Astrocyte (in vitro differentiated cells and primary cell): Measurements from ENCODE around the gene PEX14. TPM values are rescaled to one million over a fixed set of nuclear protein-coding genes. Genes with fewer than 3 reads are reported as not detected.

Source experiments
- DNase-seq: peaks from one replicate; pipeline ENCODE4 v3.0.0-alpha.2; 2010; ENCODE audit warnings: low read depth
- FAIRE-seq: peaks from 2 replicates; lab custom pipeline; 2011; peaks lifted over from hg19 to GRCh38; lab: Jason Lieb, UNC
- H2AFZ ChIP-seq: 2 replicates; pipeline ENCODE4 v1.6.0; 2012; ENCODE audit warnings: low read depth, low read length, inconsistent platforms
- H3K27ac ChIP-seq: 2 replicates; pipeline ENCODE4 v1.5.1; 2011; ENCODE audit warnings: low read depth, low read length, inconsistent platforms
- H3K27me3 ChIP-seq: 2 replicates; pipeline ENCODE4 v1.6.0; 2011; ENCODE audit warnings: low read length, inconsistent platforms; ENCODE audit not compliant: insufficient read depth
- H3K36me3 ChIP-seq: 2 replicates; pipeline ENCODE4 v1.5.1; 2011; ENCODE audit warnings: low read length, inconsistent platforms; ENCODE audit not compliant: insufficient read depth
- H3K4me1 ChIP-seq: 2 replicates; pipeline ENCODE4 v1.5.1; 2011; ENCODE audit warnings: low read length, inconsistent platforms; ENCODE audit not compliant: insufficient read depth
- H3K4me2 ChIP-seq: 2 replicates; pipeline ENCODE4 v1.6.0; 2012; ENCODE audit warnings: low read length, inconsistent platforms
- H3K4me3 ChIP-seq: 2 replicates; pipeline ENCODE4 v1.5.1; 2011; ENCODE audit warnings: low read depth, mild to moderate bottlenecking, low read length, inconsistent platforms; ENCODE audit not compliant: insufficient read depth
- H3K79me2 ChIP-seq: 2 replicates; pipeline ENCODE4 v1.6.0; 2012; ENCODE audit warnings: mild to moderate bottlenecking, low read length, inconsistent platforms; ENCODE audit not compliant: insufficient read depth
- H3K9ac ChIP-seq: 2 replicates; pipeline ENCODE4 v1.6.0; 2012; ENCODE audit warnings: mild to moderate bottlenecking, low read length, inconsistent platforms
- H3K9me3 ChIP-seq: 2 replicates; pipeline ENCODE4 v1.5.1; 2012; ENCODE audit warnings: low read depth, mild to moderate bottlenecking, low read length, inconsistent platforms; ENCODE audit not compliant: insufficient read depth
- H4K20me1 ChIP-seq: 2 replicates; pipeline ENCODE4 v1.6.0; 2012; ENCODE audit warnings: low read length, inconsistent platforms; ENCODE audit not compliant: insufficient read depth
- H3K27ac Mint-ChIP-seq: one replicate; pipeline ENCODE4 v1.8.0; 2021; ENCODE audit warnings: mild to moderate bottlenecking, mixed read lengths; ENCODE audit not compliant: unreplicated experiment
- H3K27me3 Mint-ChIP-seq: one replicate; pipeline ENCODE4 v1.8.0; 2021; ENCODE audit warnings: low read depth, mixed read lengths; ENCODE audit not compliant: unreplicated experiment
- H3K36me3 Mint-ChIP-seq: one replicate; pipeline ENCODE4 v1.8.0; 2021; ENCODE audit warnings: low read depth, mixed read lengths; ENCODE audit not compliant: unreplicated experiment
- H3K4me1 Mint-ChIP-seq: one replicate; pipeline ENCODE4 v1.8.0; 2021; ENCODE audit warnings: low read depth, mixed read lengths; ENCODE audit not compliant: unreplicated experiment
- H3K4me3 Mint-ChIP-seq: one replicate; pipeline ENCODE4 v1.8.0; 2021; ENCODE audit warnings: mild to moderate bottlenecking, moderate library complexity, mixed read lengths; ENCODE audit not compliant: unreplicated experiment
- H3K9me3 Mint-ChIP-seq: one replicate; pipeline ENCODE4 v1.8.0; 2021; ENCODE audit warnings: mild to moderate bottlenecking, mixed read lengths; ENCODE audit not compliant: unreplicated experiment
- EZH2 ChIP-seq: IDR thresholded peaks from 2 replicates; pipeline ENCODE4 v1.6.1; 2012; ENCODE audit warnings: mild to moderate bottlenecking, low read length, inconsistent platforms; ENCODE audit not compliant: insufficient read depth
- total RNA-seq: library from RNA; stranded (reverse); gene quantifications from 2 replicates; pipeline ENCODE4 v1.2.1, GENCODE V29; 2021
- TF ChIP-seq, protein P1 (sequence below): IDR thresholded peaks from 2 replicates; pipeline ENCODE4 v1.5.1; 2011; ENCODE audit warnings: low read depth, mild to moderate bottlenecking, inconsistent platforms, low read length, moderate library complexity; ENCODE audit not compliant: insufficient read depth

The PEX14 gene
- total RNA-seq, 1 donor from 2014 or later = 23.3 TPM

DNA sequence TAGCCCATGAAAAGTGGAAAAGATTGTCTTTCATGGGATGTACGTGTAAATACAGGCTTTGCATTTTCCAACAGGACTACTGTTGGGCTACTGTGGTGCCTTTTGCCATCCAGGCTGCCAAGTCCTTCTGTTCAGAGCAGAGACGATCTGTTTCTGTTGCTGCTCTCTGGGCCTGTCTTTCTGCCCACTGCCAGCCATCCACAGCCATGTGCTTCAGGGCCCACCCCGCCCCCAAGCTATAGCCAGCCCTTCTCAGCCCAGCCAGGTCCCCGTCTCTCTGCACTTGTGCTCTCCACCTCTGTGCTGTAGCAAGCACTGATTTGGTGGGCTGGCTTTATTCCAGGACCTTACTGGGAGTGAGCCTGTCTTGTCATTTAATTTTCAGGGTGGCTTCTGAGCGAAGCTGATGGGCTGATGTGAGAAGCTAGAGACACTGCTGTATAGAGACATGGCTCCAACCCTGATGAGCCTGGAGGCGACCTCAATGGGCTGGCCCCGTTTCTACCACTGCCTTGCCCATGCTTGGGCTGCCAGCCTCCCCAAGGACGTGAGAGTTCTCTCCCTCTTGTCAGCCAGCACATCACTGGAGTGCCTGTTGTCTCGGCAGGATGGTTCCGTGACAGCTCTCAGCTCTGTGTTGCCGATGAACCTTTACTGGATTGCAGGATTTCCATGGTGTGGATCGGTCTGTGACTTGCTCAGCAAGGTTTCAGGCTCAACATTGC is 137.8 kb downstream of the PEX14 start:
- H3K9ac ChIP-seq = no peak overlapping the region
- H3K79me2 ChIP-seq = peaks cover 3% of the 10 kb centered on the region
- Mint-ChIP-seq H3K9me3 (no peaks in the 10 kb centered on the region), H3K4me3 (no peak overlapping the region), H3K27me3 (no peaks in the 10 kb centered on the region), H3K27ac (no peak overlapping the region), H3K36me3 (peaks cover 6% of the 10 kb centered on the region), H3K4me1 (no peaks in the 10 kb centered on the region)
- H4K20me1 ChIP-seq = peaks cover 53% of the 10 kb centered on the region
- H3K27ac ChIP-seq = no peak overlapping the region
- no peaks in the 10 kb centered on the region for H3K9me3 ChIP-seq
- no peaks in the 10 kb centered on the region for H3K27me3 ChIP-seq
- H3K4me3 ChIP-seq = no peak overlapping the region
- peaks cover 8% of the 10 kb centered on the region for H3K4me1 ChIP-seq
- FAIRE-seq (no peak), DNase-seq (no peak)
- no peak for TF ChIP-seq EZH2
- TF ChIP-seq, protein P1, sequence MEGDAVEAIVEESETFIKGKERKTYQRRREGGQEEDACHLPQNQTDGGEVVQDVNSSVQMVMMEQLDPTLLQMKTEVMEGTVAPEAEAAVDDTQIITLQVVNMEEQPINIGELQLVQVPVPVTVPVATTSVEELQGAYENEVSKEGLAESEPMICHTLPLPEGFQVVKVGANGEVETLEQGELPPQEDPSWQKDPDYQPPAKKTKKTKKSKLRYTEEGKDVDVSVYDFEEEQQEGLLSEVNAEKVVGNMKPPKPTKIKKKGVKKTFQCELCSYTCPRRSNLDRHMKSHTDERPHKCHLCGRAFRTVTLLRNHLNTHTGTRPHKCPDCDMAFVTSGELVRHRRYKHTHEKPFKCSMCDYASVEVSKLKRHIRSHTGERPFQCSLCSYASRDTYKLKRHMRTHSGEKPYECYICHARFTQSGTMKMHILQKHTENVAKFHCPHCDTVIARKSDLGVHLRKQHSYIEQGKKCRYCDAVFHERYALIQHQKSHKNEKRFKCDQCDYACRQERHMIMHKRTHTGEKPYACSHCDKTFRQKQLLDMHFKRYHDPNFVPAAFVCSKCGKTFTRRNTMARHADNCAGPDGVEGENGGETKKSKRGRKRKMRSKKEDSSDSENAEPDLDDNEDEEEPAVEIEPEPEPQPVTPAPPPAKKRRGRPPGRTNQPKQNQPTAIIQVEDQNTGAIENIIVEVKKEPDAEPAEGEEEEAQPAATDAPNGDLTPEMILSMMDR = no peak
- no peaks in the 10 kb centered on the region for H3K36me3 ChIP-seq
- H2AFZ ChIP-seq = no peak overlapping the region
- H3K4me2 ChIP-seq = no peak overlapping the region

DNA sequence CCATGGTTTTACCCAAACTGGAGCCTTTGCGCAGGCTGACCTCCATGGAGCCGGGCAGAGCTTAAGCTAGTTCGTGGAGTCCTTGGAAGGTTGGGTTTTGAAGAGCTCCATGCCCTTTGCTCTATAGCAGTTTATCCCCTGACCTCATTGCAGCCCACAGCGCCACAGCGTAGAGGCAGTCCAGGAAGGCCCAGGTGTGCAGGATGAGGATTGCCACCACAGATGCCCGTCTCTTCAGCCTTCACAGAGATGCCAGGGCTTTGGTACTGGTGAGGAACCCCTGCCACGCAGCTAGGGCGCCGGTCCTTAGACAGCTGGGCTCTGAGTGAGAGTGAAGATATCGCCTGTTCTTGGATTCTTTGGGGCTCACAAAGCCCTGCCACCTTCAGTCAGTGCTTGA is 138.6 kb downstream of the PEX14 start:
- no peaks in the 10 kb centered on the region for H3K9me3 ChIP-seq
- Mint-ChIP-seq H3K36me3 (peaks cover 10% of the 10 kb centered on the region), H3K27me3 (no peaks in the 10 kb centered on the region), H3K9me3 (no peaks in the 10 kb centered on the region), H3K27ac (no peak overlapping the region), H3K4me3 (no peak overlapping the region), H3K4me1 (no peaks in the 10 kb centered on the region)
- H3K4me2 ChIP-seq = no peak overlapping the region
- H3K36me3 ChIP-seq = no peaks in the 10 kb centered on the region
- H3K4me3 ChIP-seq = no peak overlapping the region
- TF ChIP-seq EZH2 = no peak
- TF ChIP-seq, protein P1 = no peak
- peaks cover 54% of the 10 kb centered on the region for H4K20me1 ChIP-seq
- no peak overlapping the region for H2AFZ ChIP-seq
- no peak overlapping the region for H3K27ac ChIP-seq
- peaks cover 3% of the 10 kb centered on the region for H3K79me2 ChIP-seq
- H3K9ac ChIP-seq = no peak overlapping the region
- DNase-seq (no peak), FAIRE-seq (no peak)
- H3K27me3 ChIP-seq = no peaks in the 10 kb centered on the region
- peaks cover 8% of the 10 kb centered on the region for H3K4me1 ChIP-seq

DNA sequence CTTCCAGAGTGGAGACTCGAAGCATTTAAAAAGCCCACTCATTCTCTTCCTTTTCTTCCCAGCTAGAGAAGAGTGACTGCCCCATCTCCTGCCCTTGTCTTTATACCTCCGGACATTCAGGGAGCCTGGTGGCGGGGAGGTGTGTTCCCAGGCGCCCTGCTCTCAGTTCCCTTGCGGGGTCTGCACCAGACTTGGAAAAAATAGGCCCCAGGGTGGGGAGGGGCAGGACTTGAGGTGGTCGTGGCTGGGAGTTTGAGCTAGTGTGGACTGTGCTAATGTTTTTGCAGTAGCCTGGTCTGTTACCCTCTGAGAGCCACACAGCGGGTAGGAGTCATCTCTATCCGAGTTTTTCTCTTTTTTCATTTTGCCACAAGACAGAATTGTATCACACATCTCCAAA is 139.1 kb downstream of the PEX14 start:
- Histone ChIP-seq H3K27me3 (no peaks in the 10 kb centered on the region), H2AFZ (no peak overlapping the region), H3K4me3 (no peak overlapping the region), H3K36me3 (no peaks in the 10 kb centered on the region), H3K9ac (no peak overlapping the region), H3K4me2 (no peak overlapping the region), H3K4me1 (peaks cover 8% of the 10 kb centered on the region), H3K79me2 (peaks cover 3% of the 10 kb centered on the region), H3K9me3 (no peaks in the 10 kb centered on the region), H3K27ac (no peak overlapping the region), H4K20me1 (peaks cover 56% of the 10 kb centered on the region)
- TF ChIP-seq, protein P1 = no peak
- TF ChIP-seq EZH2 = no peak
- FAIRE-seq = no peak
- H3K4me1 Mint-ChIP-seq = no peaks in the 10 kb centered on the region
- H3K27me3 Mint-ChIP-seq = no peaks in the 10 kb centered on the region
- H3K4me3 Mint-ChIP-seq = no peak overlapping the region
- DNase-seq = no peak
- H3K36me3 Mint-ChIP-seq = peaks cover 12% of the 10 kb centered on the region
- no peaks in the 10 kb centered on the region for H3K9me3 Mint-ChIP-seq
- no peak overlapping the region for H3K27ac Mint-ChIP-seq
